ENCODE data around the gene SERGEF. TPM values are rescaled to one million over a fixed set of nuclear protein-coding genes. Genes with fewer than 3 reads are reported as not detected.

SERGEF gene
- total RNA-seq, 1 donor from 2014 or later: 27.0 TPM

- DNase-seq (ENCODE audit: low read depth): no peak
- no peak overlapping the region for H3K4me3 ChIP-seq (ENCODE audit: low read depth, low read length)
- no peak for TF ChIP-seq CTCF (IDR thresholded peaks at IDR 0.05; ENCODE audit: insufficient read depth, low read length, poor library complexity, severe bottlenecking)
- no peaks in the 10 kb centered on the region for H3K27me3 ChIP-seq (ENCODE audit: control insufficient read depth, insufficient read depth, low read length)
- H3K36me3 ChIP-seq (ENCODE audit: control insufficient read depth, insufficient read depth, low read length): no peaks in the 10 kb centered on the region
Observed at GRCh38 chr11:17801166-17801565, 211.7 kb downstream of the SERGEF start.

GRCh38 chr11:17799147-17799546 is 213.7 kb downstream of the SERGEF start:
- TF ChIP-seq CTCF (IDR thresholded peaks at IDR 0.05; ENCODE audit: insufficient read depth, low read length, poor library complexity, severe bottlenecking): no peak
- no peak overlapping the region for H3K4me3 ChIP-seq (ENCODE audit: low read depth, low read length)
- no peak for DNase-seq (ENCODE audit: low read depth)
- no peaks in the 10 kb centered on the region for H3K36me3 ChIP-seq (ENCODE audit: control insufficient read depth, insufficient read depth, low read length)
- H3K27me3 ChIP-seq (ENCODE audit: control insufficient read depth, insufficient read depth, low read length): no peaks in the 10 kb centered on the region

- TF ChIP-seq CTCF (IDR thresholded peaks at IDR 0.05; ENCODE audit: insufficient read depth, low read length, poor library complexity, severe bottlenecking): no peak
- Histone ChIP-seq H3K27me3 (ENCODE audit: control insufficient read depth, insufficient read depth, low read length) (no peaks in the 10 kb centered on the region), H3K4me3 (ENCODE audit: low read depth, low read length) (no peak overlapping the region), H3K36me3 (ENCODE audit: control insufficient read depth, insufficient read depth, low read length) (no peaks in the 10 kb centered on the region)
- no peak for DNase-seq (ENCODE audit: low read depth)
Observed at GRCh38 chr11:17798716-17799115, 214.1 kb downstream of the SERGEF start.

GRCh38 chr11:17798253-17798652 is 214.6 kb downstream of the SERGEF start:
- Histone ChIP-seq H3K4me3 (ENCODE audit: low read depth, low read length) (no peak overlapping the region), H3K27me3 (ENCODE audit: control insufficient read depth, insufficient read depth, low read length) (no peaks in the 10 kb centered on the region), H3K36me3 (ENCODE audit: control insufficient read depth, insufficient read depth, low read length) (no peaks in the 10 kb centered on the region)
- no peak for DNase-seq (ENCODE audit: low read depth)
- no peak for TF ChIP-seq CTCF (IDR thresholded peaks at IDR 0.05; ENCODE audit: insufficient read depth, low read length, poor library complexity, severe bottlenecking)

- no peak for DNase-seq (ENCODE audit: low read depth)
- H3K4me3 ChIP-seq (ENCODE audit: low read depth, low read length): no peak overlapping the region
Observed at GRCh38 chr11:17796154-17796553, 216.7 kb downstream of the SERGEF start.

More at GRCh38 chr11:17796154-17796553, 216.7 kb downstream of the SERGEF start:
- TF ChIP-seq CTCF (IDR thresholded peaks at IDR 0.05; ENCODE audit: insufficient read depth, low read length, poor library complexity, severe bottlenecking): no peak
- no peaks in the 10 kb centered on the region for H3K27me3 ChIP-seq (ENCODE audit: control insufficient read depth, insufficient read depth, low read length)
- H3K36me3 ChIP-seq (ENCODE audit: control insufficient read depth, insufficient read depth, low read length): no peaks in the 10 kb centered on the region
